Mucosa of descending colon (tissue), 3 donors: ENCODE data around the gene ART3. TPM values are rescaled to one million over a fixed set of nuclear protein-coding genes. Genes with fewer than 3 reads are reported as not detected.

Experiments used
- ATAC-seq: fragments of 200-7000 bp; cut with Tn5 transposase; one replicate; pipeline ENCODE4 v1.9.1; 2020; ENCODE audit warnings: mild to moderate bottlenecking, moderate library complexity
- DNase-seq, 3 donors: peaks; one replicate each; pipeline ENCODE4 v3.0.0-alpha.2; 2020
- H3K36me3 ChIP-seq: fragments of 200-600 bp; one replicate; pipeline ENCODE4 v1.8.0; 2021; ENCODE audit warnings: low read depth, mild to moderate bottlenecking
- H3K4me1 ChIP-seq: fragments of 200-600 bp; one replicate; pipeline ENCODE4 v1.8.0; 2021; ENCODE audit warnings: low read depth, mild to moderate bottlenecking
- H3K4me3 ChIP-seq: fragments of 200-600 bp; one replicate; pipeline ENCODE4 v1.8.0; 2021; ENCODE audit warnings: mild to moderate bottlenecking
- H3K9me3 ChIP-seq: fragments of 200-600 bp; one replicate; pipeline ENCODE4 v1.8.0; 2021; ENCODE audit warnings: mild to moderate bottlenecking
- CTCF ChIP-seq: fragments of 200-600 bp; IDR thresholded peaks from one replicate; pipeline ENCODE4 v1.8.0; 2022; ENCODE audit warnings: antibody characterized with exemption, mild to moderate bottlenecking
- intact Hi-C, 2 donors: fragments of 100-400 bp; cut with DNase I in 1 of 2; cut with micrococcal nuclease in 1 of 2; formaldehyde crosslinking; loops; one replicate each; pipeline versions ENCODE4 v1.11.0 to v1.11.1; 2022; cut with DNase I, micrococcal nuclease
- total RNA-seq, 3 donors: library from RNA; stranded (reverse); fragmentation: NEBNext Ultra II Directional in 2 of 3; extraction: Animal tissue kit (Norgen Biotek cat#: 25700) in 2 of 3; gene quantifications; one replicate each; pipeline versions ENCODE4 v1.2.1 to v1.2.4, GENCODE V29; 2021 to 2023
- donor health status: DM: no; HTN: no; CAD: no; lungs with moderate emphysema.
- donor health status: DM: no; HTN: no; CAD: no.
- donor health status: DM: no; HTN: yes; CAD: no.

ART3 gene
- total RNA-seq, 3 donors from 2014 or later = 1.1 to 2.2 TPM; not detected in 1

GRCh38 chr4:76061421-76061820, 13.1 kb upstream of the ART3 start:
- no peaks in the 10 kb centered on the region for H3K4me1 ChIP-seq
- ATAC-seq (no peak), DNase-seq (no peak)
- H3K9me3 ChIP-seq = no peaks in the 10 kb centered on the region
- H3K4me3 ChIP-seq = no peak overlapping the region
- no peak for TF ChIP-seq CTCF
- intact Hi-C loops = loop anchor here in 1 of 2 donors (10.0 kb wide), 1 partner anchor 167 kb away; no protein-coding TSS in a partner anchor
- H3K36me3 ChIP-seq = no peaks in the 10 kb centered on the region

- H3K36me3 ChIP-seq = no peaks in the 10 kb centered on the region
- H3K4me1 ChIP-seq = no peaks in the 10 kb centered on the region
- DNase-seq (no peak), ATAC-seq (no peak)
- no peak for TF ChIP-seq CTCF
- intact Hi-C loops = loop anchor here in 1 of 2 donors (10.0 kb wide), 1 partner anchor 167 kb away; no protein-coding TSS in a partner anchor
- H3K9me3 ChIP-seq = no peaks in the 10 kb centered on the region
- no peak overlapping the region for H3K4me3 ChIP-seq
Observed at GRCh38 chr4:76061982-76062381, 12.5 kb upstream of the ART3 start.

GRCh38 chr4:76066546-76066945, 8.0 kb upstream of the ART3 start:
- Histone ChIP-seq H3K4me1 (no peaks in the 10 kb centered on the region), H3K4me3 (no peak overlapping the region), H3K36me3 (no peaks in the 10 kb centered on the region), H3K9me3 (no peaks in the 10 kb centered on the region)
- DNase-seq (no peak), ATAC-seq (no peak)
- no peak for TF ChIP-seq CTCF
- intact Hi-C loops = loop anchor here (5.0 to 10.0 kb wide), 2 partner anchors 69 to 172 kb away; no protein-coding TSS in a partner anchor

DNA sequence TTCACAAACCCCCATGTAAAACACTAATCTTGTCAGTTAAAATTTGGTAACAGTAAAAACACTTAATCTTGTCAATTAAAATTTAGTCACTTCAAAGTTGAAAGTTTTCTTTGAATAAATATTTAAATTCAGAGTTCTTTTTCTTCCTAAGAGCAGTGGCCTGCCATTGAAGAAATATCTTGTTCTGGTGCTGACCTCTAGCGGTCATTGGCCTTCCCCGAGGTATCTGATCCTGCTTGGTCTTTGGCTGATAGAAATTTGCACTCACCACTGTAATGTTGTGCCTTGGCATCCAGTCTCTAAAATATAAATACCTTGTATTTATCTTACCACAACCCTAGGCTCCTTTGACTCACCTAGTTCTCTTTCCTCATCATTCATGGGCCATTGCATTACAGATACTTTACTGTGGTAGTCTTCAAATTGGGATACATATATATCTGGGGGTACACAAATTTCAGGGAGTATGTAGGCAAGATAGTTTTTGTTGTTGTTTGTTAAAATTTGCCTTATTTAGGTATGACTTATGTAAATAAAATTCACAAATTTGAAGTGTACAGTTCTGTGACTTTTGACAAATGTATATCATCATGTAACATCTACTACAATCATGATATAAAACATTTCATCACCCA, 6.7 kb upstream of the ART3 start:
- Histone ChIP-seq H3K4me1 (no peaks in the 10 kb centered on the region), H3K4me3 (no peak overlapping the region), H3K9me3 (no peaks in the 10 kb centered on the region), H3K36me3 (no peaks in the 10 kb centered on the region)
- peak in 2 of 3 donors; percentile 70 to 95 for DNase-seq
- peak; percentile 92 for ATAC-seq
- peak; percentile 75 for TF ChIP-seq CTCF
- intact Hi-C loops = loop anchor here (5.0 to 10.0 kb wide), 2 partner anchors 70 to 173 kb away; no protein-coding TSS in a partner anchor

GRCh38 chr4:76072760-76073159, 1.7 kb upstream of the ART3 start:
- DNase-seq = no peak
- no peak for TF ChIP-seq CTCF
- no peaks in the 10 kb centered on the region for H3K36me3 ChIP-seq
- no peaks in the 10 kb centered on the region for H3K9me3 ChIP-seq
- ATAC-seq = no peak
- no peak overlapping the region for H3K4me3 ChIP-seq
- intact Hi-C loops = no loop called here
- H3K4me1 ChIP-seq = no peaks in the 10 kb centered on the region
